Pancreas (tissue), 10 donors: Measurements from ENCODE around the gene SERPINB11. TPM values are rescaled to one million over a fixed set of nuclear protein-coding genes. Genes with fewer than 3 reads are reported as not detected.

Source experiments
- ATAC-seq, 4 donors: fragments of 200-7000 bp; cut with Tn5 transposase; one replicate each; pipeline versions ENCODE4 v1.8.0 to v1.9.1; 2020; ENCODE audit warnings: mild to moderate bottlenecking in 4 of 4, moderate library complexity in 4 of 4
- DNase-seq, 6 donors: peaks; one replicate each; pipeline ENCODE4 v3.0.0-alpha.2; 2020
- FAIRE-seq: peaks from 2 replicates; lab custom pipeline; 2012; peaks lifted over from hg19 to GRCh38; lab: Jason Lieb, UNC
- H3K27ac ChIP-seq, 4 donors: fragments of 200-600 bp; sonication (generic); 1 replicate in 3 of 4; 2 replicates in 1 of 4; pipeline versions ENCODE4 v1.5.0 to v1.8.0; 2020
- H3K27me3 ChIP-seq, 4 donors: fragments of 200-600 bp; one replicate each; pipeline ENCODE4 v1.8.0; 2021
- H3K36me3 ChIP-seq, 3 donors: fragments of 200-600 bp; sonication (generic) in 1 of 3; one replicate each; pipeline versions ENCODE4 v1.5.0 to v1.8.0; 2020 to 2021
- H3K4me1 ChIP-seq, 3 donors: fragments of 200-600 bp; one replicate each; pipeline ENCODE4 v1.8.0; 2021
- H3K4me3 ChIP-seq, 4 donors: fragments of 200-600 bp; sonication (generic) in 2 of 4; one replicate each; pipeline versions ENCODE4 v1.5.0 to v1.8.0; 2020 to 2021
- H3K9me3 ChIP-seq, 4 donors: fragments of 200-600 bp; one replicate each; pipeline ENCODE4 v1.8.0; 2021
- WGBS, 2 donors: extraction: QIAGEN DNeasy Blood & Tissue Kit; methylation state at CpG; one replicate each; pipeline ENCODE4 v1.1.7; 2013; 5-methylcytosine and 5-hydroxymethylcytosine counted together
- intact Hi-C, 3 donors: fragments of 100-400 bp; cut with DNase I; formaldehyde crosslinking; loops; one replicate each; pipeline versions ENCODE4 v1.11.1 to v1.14.2; 2022
- polyA plus RNA-seq, 2 donors: library from polyadenylated mRNA; stranded (reverse); fragments of 200-250 nt; gene quantifications; one replicate each; pipeline ENCODE4 v1.2.3, GENCODE V29; 2013
- total RNA-seq, 6 donors: library from RNA; stranded (reverse); fragmentation: NEBNext Ultra II Directional in 4 of 6; extraction: Animal tissue kit (Norgen Biotek cat#: 25700) in 4 of 6; gene quantifications; one replicate each; pipeline versions ENCODE4 v1.2.1 to v1.2.4, GENCODE V29; 2021 to 2023
- TF ChIP-seq, protein P1 (sequence below), 4 donors: fragments of 200-600 bp; sonication (generic) in 3 of 4; IDR thresholded peaks; one replicate each; pipeline versions ENCODE4 v1.5.0 to v1.8.0; 2021; ENCODE audit warnings: antibody characterized with exemption in 4 of 4
- donor health status: healthy with polysubstance abuse.
- donor health status: DM: no; HTN: no; CAD: no; lungs with moderate emphysema.
- donor health status: DM: no; HTN: no; CAD: no.
- donor health status: control.
- donor health status: control.
- donor health status: Bipolar disorder and iron deficiency.
- donor health status: DM: yes; HTN: yes; CAD: no.
- donor health status: DM: no; HTN: no; CAD: no.
- donor health status: DM: no; HTN: no; CAD: no.
- donor health status: DM: yes; HTN: yes; CAD: no.

SERPINB11 gene
- total and polyA plus RNA-seq, 8 donors, result not detected

DNA sequence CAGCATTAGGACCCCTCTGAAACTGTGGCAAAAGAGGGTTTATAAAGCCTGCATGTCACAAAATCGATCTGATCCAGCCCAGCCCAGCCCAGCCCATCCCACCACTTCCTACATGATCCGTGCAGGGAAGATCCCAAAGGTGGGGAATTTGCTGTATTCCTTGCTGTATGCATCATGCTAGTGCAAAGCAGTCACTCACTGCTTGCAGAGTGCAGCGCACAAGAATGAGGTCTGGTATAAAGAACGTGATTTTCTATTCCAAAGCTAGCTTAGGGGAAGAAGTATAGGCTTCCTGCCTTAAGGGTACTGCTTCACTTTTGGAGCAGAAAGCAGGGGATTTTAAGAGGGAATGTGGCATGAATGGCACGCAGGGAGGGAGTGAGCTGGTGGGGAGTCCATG lies 18.9 kb upstream of the SERPINB11 start:
- 60 to 67% methylated on average over 5 of the region's 5 CpGs for WGBS, 2 donors
- no peak overlapping the region for H3K27ac ChIP-seq
- no peak for FAIRE-seq
- no peak for ATAC-seq
- no peak for DNase-seq
- intact Hi-C loops, result no loop called here
- no peak overlapping the region for H3K4me3 ChIP-seq
- peaks cover 5 to 15% (median 5%) of the 10 kb centered on the region in 3 donors for H3K4me1 ChIP-seq
- TF ChIP-seq, protein P1, sequence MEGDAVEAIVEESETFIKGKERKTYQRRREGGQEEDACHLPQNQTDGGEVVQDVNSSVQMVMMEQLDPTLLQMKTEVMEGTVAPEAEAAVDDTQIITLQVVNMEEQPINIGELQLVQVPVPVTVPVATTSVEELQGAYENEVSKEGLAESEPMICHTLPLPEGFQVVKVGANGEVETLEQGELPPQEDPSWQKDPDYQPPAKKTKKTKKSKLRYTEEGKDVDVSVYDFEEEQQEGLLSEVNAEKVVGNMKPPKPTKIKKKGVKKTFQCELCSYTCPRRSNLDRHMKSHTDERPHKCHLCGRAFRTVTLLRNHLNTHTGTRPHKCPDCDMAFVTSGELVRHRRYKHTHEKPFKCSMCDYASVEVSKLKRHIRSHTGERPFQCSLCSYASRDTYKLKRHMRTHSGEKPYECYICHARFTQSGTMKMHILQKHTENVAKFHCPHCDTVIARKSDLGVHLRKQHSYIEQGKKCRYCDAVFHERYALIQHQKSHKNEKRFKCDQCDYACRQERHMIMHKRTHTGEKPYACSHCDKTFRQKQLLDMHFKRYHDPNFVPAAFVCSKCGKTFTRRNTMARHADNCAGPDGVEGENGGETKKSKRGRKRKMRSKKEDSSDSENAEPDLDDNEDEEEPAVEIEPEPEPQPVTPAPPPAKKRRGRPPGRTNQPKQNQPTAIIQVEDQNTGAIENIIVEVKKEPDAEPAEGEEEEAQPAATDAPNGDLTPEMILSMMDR (IDR thresholded peaks at IDR 0.05), result no peak
- no peaks in the 10 kb centered on the region for H3K36me3 ChIP-seq
- H3K27me3 ChIP-seq, result peaks cover 0 to 3% (median 0%) of the 10 kb centered on the region in 4 donors
- H3K9me3 ChIP-seq, result no peaks in the 10 kb centered on the region

DNA sequence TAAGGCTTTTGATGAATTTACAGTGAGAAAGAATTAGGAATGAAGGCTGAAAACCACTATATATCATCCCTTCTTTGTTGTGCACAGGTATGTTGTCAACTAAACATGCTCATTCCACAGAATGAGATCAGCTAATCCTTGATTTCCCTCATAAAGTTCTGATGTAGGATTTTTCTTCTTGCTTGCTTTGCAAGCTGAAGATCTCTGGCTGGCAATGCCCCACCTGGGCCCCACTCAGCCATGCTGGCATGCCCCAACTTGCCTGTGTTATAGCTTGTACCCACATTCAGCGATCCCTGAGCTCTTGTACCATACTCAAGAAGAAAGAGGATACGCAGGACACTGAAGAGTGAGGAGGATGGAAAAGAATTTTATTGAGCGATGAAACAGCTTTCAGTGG lies 18.0 kb upstream of the SERPINB11 start:
- H3K4me1 ChIP-seq, result peaks cover 5 to 15% (median 5%) of the 10 kb centered on the region in 3 donors
- TF ChIP-seq, protein P1 (IDR thresholded peaks at IDR 0.05), result no peak
- FAIRE-seq (no peak), ATAC-seq (no peak), DNase-seq (no peak)
- intact Hi-C loops, result no loop called here
- no peaks in the 10 kb centered on the region for H3K36me3 ChIP-seq
- H3K9me3 ChIP-seq, result no peaks in the 10 kb centered on the region
- H3K27ac ChIP-seq, result no peak overlapping the region
- H3K27me3 ChIP-seq, result peaks cover 0 to 3% (median 0%) of the 10 kb centered on the region in 4 donors
- H3K4me3 ChIP-seq, result no peak overlapping the region
- 88 to 98% methylated on average over 3 of the region's 3 CpGs for WGBS, 2 donors

DNA sequence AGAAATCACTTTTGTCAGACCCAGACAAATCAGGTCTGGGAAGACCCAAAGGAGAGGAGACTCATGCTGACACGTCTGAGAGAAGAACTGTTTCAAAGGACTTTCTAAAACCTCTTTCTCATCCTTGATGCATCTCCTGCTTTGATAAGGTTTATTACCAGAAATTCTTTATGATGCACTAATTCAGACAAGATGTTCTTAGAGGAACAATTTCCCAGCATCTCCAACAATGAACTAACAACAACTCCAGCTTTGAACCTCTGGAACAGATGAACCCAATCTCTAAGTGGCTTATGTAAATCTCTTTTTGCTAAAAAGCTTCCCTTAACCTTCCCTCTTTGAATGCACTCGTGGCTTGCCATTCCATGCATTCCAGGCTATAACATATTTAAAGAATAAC lies 15.9 kb upstream of the SERPINB11 start:
- no peaks in the 10 kb centered on the region for H3K9me3 ChIP-seq
- H3K36me3 ChIP-seq, result no peaks in the 10 kb centered on the region
- no peak overlapping the region for H3K27ac ChIP-seq
- FAIRE-seq, result no peak
- ATAC-seq, result no peak
- WGBS, 2 donors, result 44 to 54% methylated on average over 2 of the region's 2 CpGs
- peaks cover 0 to 3% (median 0%) of the 10 kb centered on the region in 4 donors for H3K27me3 ChIP-seq
- peaks cover 4 to 7% (median 5%) of the 10 kb centered on the region in 3 donors for H3K4me1 ChIP-seq
- TF ChIP-seq, protein P1 (IDR thresholded peaks at IDR 0.05), result no peak
- DNase-seq, result no peak
- intact Hi-C loops, result no loop called here
- no peak overlapping the region for H3K4me3 ChIP-seq

DNA sequence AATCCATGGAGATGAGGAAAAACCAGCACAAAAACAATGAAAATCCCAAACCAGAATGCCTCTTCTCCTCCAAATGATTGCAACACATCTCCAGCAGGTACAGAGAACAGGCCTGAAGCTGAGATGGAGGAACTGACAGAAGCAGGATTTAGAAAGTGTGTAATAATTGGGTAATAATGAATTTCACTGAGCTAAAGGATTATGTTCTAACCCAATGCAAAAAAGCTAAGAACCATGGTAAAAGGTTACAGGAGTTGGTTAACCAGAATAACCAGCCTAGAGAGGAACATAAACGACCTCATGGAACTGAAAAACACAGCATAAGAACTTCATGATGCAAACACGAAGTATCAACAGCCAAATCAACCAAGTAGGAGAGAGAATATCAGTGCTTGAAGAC lies 13.7 kb upstream of the SERPINB11 start:
- H3K9me3 ChIP-seq, result no peaks in the 10 kb centered on the region
- DNase-seq (no peak), FAIRE-seq (no peak), ATAC-seq (no peak)
- peaks cover 0 to 3% (median 0%) of the 10 kb centered on the region in 4 donors for H3K27me3 ChIP-seq
- WGBS, 2 donors, result 38 to 43% methylated on average over 2 of the region's 2 CpGs
- H3K27ac ChIP-seq, result no peak overlapping the region
- TF ChIP-seq, protein P1 (IDR thresholded peaks at IDR 0.05), result no peak
- no peaks in the 10 kb centered on the region for H3K4me1 ChIP-seq
- H3K36me3 ChIP-seq, result no peaks in the 10 kb centered on the region
- intact Hi-C loops, result no loop called here
- no peak overlapping the region for H3K4me3 ChIP-seq

DNA sequence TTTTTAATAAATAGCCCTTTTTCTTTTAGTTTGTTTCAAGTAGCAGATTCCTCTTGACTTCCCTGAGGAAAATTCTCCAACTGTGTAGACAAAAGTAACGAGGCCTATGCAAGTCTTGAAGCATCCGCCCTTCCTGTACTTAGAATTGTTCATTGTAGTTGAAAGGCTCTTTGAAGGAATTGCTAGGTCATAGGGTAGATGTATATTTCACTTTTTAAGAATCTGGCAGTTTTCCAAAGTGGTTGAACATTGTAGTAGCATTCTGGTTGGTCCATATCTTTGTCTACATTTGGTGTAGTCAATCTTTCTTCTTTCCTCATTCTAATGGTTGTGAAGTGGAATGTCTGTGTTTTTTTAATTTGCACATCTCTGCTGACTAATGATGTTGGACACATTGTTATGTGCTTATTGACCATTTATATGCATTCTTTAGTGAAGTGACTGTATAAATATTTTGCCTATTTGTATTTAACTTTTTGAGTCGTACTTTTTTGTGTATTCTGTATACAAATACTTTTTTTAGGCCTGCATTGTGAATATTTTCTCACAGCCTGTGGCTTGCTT lies 5.6 kb upstream of the SERPINB11 start:
- Histone ChIP-seq H3K9me3 (no peaks in the 10 kb centered on the region), H3K4me1 (no peaks in the 10 kb centered on the region), H3K36me3 (no peaks in the 10 kb centered on the region), H3K27me3 (peaks cover 0 to 4% (median 0%) of the 10 kb centered on the region in 4 donors), H3K27ac (no peak overlapping the region), H3K4me3 (no peak overlapping the region)
- intact Hi-C loops, result no loop called here
- FAIRE-seq (no peak), ATAC-seq (no peak), DNase-seq (no peak)
- 53 to 66% methylated on average over 3 of the region's 3 CpGs for WGBS, 2 donors
- TF ChIP-seq, protein P1 (IDR thresholded peaks at IDR 0.05), result no peak
